ENCODE data around the gene MPPED1. TPM values are rescaled to one million over a fixed set of nuclear protein-coding genes. Genes with fewer than 3 reads are reported as not detected.

Gene MPPED1
- total RNA-seq, 1 donor from 2014 or later, result 0.37 TPM

DNA sequence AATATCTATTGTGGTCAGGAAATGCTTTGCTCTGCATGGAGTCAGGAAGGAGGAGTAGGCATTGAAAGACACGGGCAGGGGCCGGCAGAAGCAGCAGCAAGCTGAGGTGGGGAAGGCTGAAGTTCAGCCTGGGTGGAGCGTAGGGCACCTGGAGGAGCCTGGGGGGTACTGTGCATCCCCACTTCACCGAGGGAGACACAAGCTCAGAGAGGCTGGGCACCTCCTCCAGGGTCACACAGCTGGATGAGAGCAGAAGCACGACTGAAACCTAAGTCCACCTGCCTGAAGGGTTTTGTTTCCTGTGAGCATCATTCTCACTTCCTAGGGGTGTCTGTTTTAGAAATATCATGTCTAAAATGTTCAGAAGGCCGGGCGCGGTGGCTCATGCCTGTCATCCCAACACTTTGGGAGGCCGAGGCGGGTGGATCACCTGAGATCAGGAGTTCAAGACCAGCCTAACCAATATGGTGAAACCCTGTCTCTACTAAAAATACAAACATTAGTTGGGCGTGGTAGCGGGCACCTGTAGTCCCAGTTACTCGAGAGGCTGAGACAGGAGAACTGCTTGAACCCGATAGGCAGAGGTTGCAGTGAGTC lies 138.3 kb downstream of the MPPED1 start:
- no peak overlapping the region for H3K4me3 Mint-ChIP-seq (ENCODE audit: unreplicated experiment)
- H3K27ac Mint-ChIP-seq (ENCODE audit: unreplicated experiment), result no peak overlapping the region
- H3K9me3 Mint-ChIP-seq (ENCODE audit: unreplicated experiment), result peaks cover 8% of the 10 kb centered on the region
- peaks cover 4% of the 10 kb centered on the region for H3K27me3 Mint-ChIP-seq (ENCODE audit: unreplicated experiment)
- no peaks in the 10 kb centered on the region for H3K4me1 Mint-ChIP-seq (ENCODE audit: low read depth, unreplicated experiment)
- no peak for DNase-seq
- peaks cover 6% of the 10 kb centered on the region for H3K36me3 Mint-ChIP-seq (ENCODE audit: unreplicated experiment)
- TF ChIP-seq, protein P1, sequence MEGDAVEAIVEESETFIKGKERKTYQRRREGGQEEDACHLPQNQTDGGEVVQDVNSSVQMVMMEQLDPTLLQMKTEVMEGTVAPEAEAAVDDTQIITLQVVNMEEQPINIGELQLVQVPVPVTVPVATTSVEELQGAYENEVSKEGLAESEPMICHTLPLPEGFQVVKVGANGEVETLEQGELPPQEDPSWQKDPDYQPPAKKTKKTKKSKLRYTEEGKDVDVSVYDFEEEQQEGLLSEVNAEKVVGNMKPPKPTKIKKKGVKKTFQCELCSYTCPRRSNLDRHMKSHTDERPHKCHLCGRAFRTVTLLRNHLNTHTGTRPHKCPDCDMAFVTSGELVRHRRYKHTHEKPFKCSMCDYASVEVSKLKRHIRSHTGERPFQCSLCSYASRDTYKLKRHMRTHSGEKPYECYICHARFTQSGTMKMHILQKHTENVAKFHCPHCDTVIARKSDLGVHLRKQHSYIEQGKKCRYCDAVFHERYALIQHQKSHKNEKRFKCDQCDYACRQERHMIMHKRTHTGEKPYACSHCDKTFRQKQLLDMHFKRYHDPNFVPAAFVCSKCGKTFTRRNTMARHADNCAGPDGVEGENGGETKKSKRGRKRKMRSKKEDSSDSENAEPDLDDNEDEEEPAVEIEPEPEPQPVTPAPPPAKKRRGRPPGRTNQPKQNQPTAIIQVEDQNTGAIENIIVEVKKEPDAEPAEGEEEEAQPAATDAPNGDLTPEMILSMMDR (IDR thresholded peaks at IDR 0.05; ENCODE audit: partially characterized antibody, unreplicated experiment), result no peak

DNA sequence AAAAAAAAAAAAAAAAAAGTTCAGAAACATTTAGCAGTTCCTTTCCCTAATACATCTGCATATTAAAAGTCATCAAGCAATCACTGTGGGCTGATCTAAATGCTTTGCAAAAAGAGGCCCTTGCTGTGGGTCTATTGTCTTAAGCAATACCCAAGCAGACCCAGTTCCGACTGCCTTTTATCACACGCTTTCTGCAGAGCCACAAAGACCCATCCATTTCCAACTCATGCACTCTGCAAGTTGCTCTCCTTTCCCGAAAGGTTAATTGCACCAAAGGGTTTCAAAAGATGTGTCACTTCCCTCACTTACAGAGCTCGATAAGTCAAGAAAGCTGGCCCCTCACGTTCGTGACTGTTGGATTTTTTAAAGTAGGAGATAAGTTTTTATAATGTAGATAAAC lies 138.9 kb downstream of the MPPED1 start:
- peaks cover 8% of the 10 kb centered on the region for H3K9me3 Mint-ChIP-seq (ENCODE audit: unreplicated experiment)
- TF ChIP-seq, protein P1 (IDR thresholded peaks at IDR 0.05; ENCODE audit: partially characterized antibody, unreplicated experiment), result no peak
- no peak overlapping the region for H3K27ac Mint-ChIP-seq (ENCODE audit: unreplicated experiment)
- no peak overlapping the region for H3K4me3 Mint-ChIP-seq (ENCODE audit: unreplicated experiment)
- DNase-seq, result no peak
- H3K27me3 Mint-ChIP-seq (ENCODE audit: unreplicated experiment), result peaks cover 4% of the 10 kb centered on the region
- no peaks in the 10 kb centered on the region for H3K4me1 Mint-ChIP-seq (ENCODE audit: low read depth, unreplicated experiment)
- H3K36me3 Mint-ChIP-seq (ENCODE audit: unreplicated experiment), result peaks cover 6% of the 10 kb centered on the region

DNA sequence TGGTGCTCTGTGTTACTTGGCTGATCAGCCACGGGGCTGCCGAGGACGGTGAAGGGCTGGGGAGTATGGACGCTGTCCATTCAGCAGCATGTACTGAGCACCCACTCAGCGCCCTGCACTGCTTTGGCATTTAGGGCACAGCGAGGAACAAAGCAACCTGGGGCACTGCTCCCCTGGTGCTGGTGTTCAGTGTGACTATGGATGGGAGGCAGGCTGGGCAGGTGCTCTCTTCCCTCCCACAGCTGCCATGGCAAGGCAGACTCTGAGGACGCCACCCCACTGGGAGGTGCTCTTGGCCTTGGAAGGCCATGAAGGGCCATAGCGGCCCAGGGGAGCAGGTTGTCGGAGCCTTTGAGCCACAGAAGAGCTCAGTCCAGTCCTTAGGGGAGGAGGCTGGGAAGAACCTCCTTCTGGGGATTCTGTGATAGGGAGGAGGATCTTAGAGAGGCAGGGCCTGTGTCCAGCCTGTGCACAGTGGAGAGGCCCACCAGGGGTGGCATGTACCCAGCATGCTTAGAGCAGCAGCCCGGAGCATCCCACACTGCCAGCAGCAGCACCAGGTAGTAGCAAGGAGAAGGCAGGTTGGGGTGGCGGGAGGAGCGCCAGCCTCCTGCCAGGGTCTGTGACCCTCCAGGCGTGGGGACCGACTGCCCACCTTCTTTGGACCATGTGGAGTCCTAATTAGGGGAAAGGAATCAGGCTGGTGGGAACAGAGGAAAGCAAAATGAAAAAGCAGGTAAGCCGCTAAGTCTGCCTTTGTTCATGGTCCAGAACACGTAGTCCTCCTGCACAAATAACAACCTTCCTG lies 141.8 kb downstream of the MPPED1 start:
- peaks cover 8% of the 10 kb centered on the region for H3K9me3 Mint-ChIP-seq (ENCODE audit: unreplicated experiment)
- peaks cover 6% of the 10 kb centered on the region for H3K36me3 Mint-ChIP-seq (ENCODE audit: unreplicated experiment)
- TF ChIP-seq, protein P1 (IDR thresholded peaks at IDR 0.05; ENCODE audit: partially characterized antibody, unreplicated experiment), result no peak
- no peak for DNase-seq
- H3K27me3 Mint-ChIP-seq (ENCODE audit: unreplicated experiment), result peaks cover 5% of the 10 kb centered on the region
- H3K4me3 Mint-ChIP-seq (ENCODE audit: unreplicated experiment), result no peak overlapping the region
- no peak overlapping the region for H3K27ac Mint-ChIP-seq (ENCODE audit: unreplicated experiment)
- no peaks in the 10 kb centered on the region for H3K4me1 Mint-ChIP-seq (ENCODE audit: low read depth, unreplicated experiment)

DNA sequence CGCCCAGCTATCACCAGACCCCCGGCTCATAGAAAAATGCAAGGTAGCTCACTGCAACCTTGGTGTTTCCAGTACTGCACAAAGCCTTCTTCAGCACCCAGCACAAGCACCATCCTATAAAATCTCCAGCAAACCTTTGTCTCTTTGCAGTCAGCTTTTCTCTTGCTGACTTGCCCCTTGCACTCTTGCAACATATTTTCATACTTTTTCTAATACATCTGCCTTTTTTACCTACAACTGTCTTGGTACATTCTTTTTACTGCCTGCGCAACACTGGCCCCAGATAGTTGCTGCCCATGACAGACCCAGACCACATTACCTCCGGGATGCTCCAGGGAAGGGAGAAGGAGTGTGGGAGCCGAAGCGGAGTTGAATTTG lies 142.4 kb downstream of the MPPED1 start:
- Mint-ChIP-seq H3K4me1 (ENCODE audit: low read depth, unreplicated experiment) (no peaks in the 10 kb centered on the region), H3K36me3 (ENCODE audit: unreplicated experiment) (peaks cover 6% of the 10 kb centered on the region), H3K9me3 (ENCODE audit: unreplicated experiment) (peaks cover 8% of the 10 kb centered on the region), H3K4me3 (ENCODE audit: unreplicated experiment) (no peak overlapping the region), H3K27ac (ENCODE audit: unreplicated experiment) (no peak overlapping the region), H3K27me3 (ENCODE audit: unreplicated experiment) (peaks cover 5% of the 10 kb centered on the region)
- no peak for DNase-seq
- TF ChIP-seq, protein P1 (IDR thresholded peaks at IDR 0.05; ENCODE audit: partially characterized antibody, unreplicated experiment), result no peak
